HEK293 (cell line): ENCODE data around the gene ATG101.

Source experiments
- CTCF ChIA-PET: fragments of 350-600 bp; formaldehyde crosslinking; extraction: SDS; loops from one replicate; lab custom pipeline; 2021; ENCODE audit warnings: antibody characterized with exemption; lab: Yijun Ruan, JAX
- POLR2A ChIA-PET: fragments of 300-600 bp; formaldehyde crosslinking; extraction: SDS; loops from one replicate; lab custom pipeline; 2020; ENCODE audit warnings: antibody characterized with exemption, inconsistent platforms; lab: Yijun Ruan, JAX
- H3K27ac ChIP-seq: fragments of 200-500 bp; sonication (Bioruptor generic); 2 replicates; pipeline ENCODE4 v1.5.1; 2014; ENCODE audit warnings: low read depth, low read length, control low read depth, inconsistent platforms; ENCODE audit errors: extremely low read depth
- H3K36me3 ChIP-seq, 2 experiments: fragments of 200-500 bp in 1 of 2; sonication (Bioruptor generic) in 1 of 2; 1 replicate in 1 of 2; 2 replicates in 1 of 2; pipeline ENCODE4 v1.5.1; 2014 to 2017; ENCODE audit warnings: inconsistent platforms in 2 of 2, low read length in 2 of 2; ENCODE audit not compliant: control insufficient read depth in 2 of 2, insufficient read depth in 1 of 2
- H3K4me1 ChIP-seq: fragments of 200-500 bp; sonication (Bioruptor generic); 2 replicates; pipeline ENCODE4 v1.5.1; 2014; ENCODE audit warnings: mild to moderate bottlenecking, low read length, inconsistent platforms; ENCODE audit not compliant: control insufficient read depth, insufficient read depth
- H3K4me3 ChIP-seq: 2 replicates; pipeline ENCODE4 v1.5.1; 2011; ENCODE audit warnings: low read depth, mild to moderate bottlenecking, control low read depth, low read length, moderate library complexity
- H3K9me3 ChIP-seq: fragments of 200-500 bp; sonication (Bioruptor generic); 2 replicates; pipeline ENCODE4 v1.5.1; 2014; ENCODE audit warnings: low read depth, low read length, inconsistent platforms; ENCODE audit not compliant: control insufficient read depth, insufficient read depth
- GFI1B ChIP-seq: fragments of 450-650 bp; formaldehyde crosslinking; IDR thresholded peaks from 2 replicates; pipeline ENCODE4 v1.5.1; 2016; ENCODE audit warnings: missing biosample characterization, missing genetic modification characterization
- GLI4 ChIP-seq: fragments of 450-650 bp; formaldehyde crosslinking; IDR thresholded peaks from 2 replicates; pipeline ENCODE4 v1.5.1; 2016; ENCODE audit warnings: missing biosample characterization, missing genetic modification characterization
- GLIS1 ChIP-seq: fragments of 450-650 bp; formaldehyde crosslinking; IDR thresholded peaks from 2 replicates; pipeline ENCODE4 v1.5.1; 2016; ENCODE audit warnings: missing biosample characterization, missing genetic modification characterization
- GLIS2 ChIP-seq: fragments of 450-650 bp; formaldehyde crosslinking; IDR thresholded peaks from 2 replicates; pipeline ENCODE4 v1.5.1; 2016; ENCODE audit warnings: missing biosample characterization, missing genetic modification characterization
- YY1 ChIP-seq: fragments of 450-650 bp; formaldehyde crosslinking; IDR thresholded peaks from 2 replicates; pipeline ENCODE4 v1.5.1; 2018; ENCODE audit warnings: missing biosample characterization, missing genetic modification characterization
- ZBTB20 ChIP-seq: fragments of 450-650 bp; formaldehyde crosslinking; IDR thresholded peaks from 2 replicates; pipeline ENCODE4 v1.5.1; 2016; ENCODE audit warnings: missing biosample characterization, missing genetic modification characterization
- ZFHX2 ChIP-seq: fragments of 450-650 bp; formaldehyde crosslinking; conservative IDR thresholded peaks from 2 replicates; pipeline ENCODE4 v1.5.1; 2016; ENCODE audit warnings: missing biosample characterization, missing genetic modification characterization
- ZIC2 ChIP-seq: fragments of 450-650 bp; formaldehyde crosslinking; IDR thresholded peaks from 2 replicates; pipeline ENCODE4 v1.5.1; 2016; ENCODE audit warnings: missing biosample characterization, missing genetic modification characterization
- ZNF121 ChIP-seq: fragments of 450-650 bp; formaldehyde crosslinking; IDR thresholded peaks from 2 replicates; pipeline ENCODE4 v1.5.1; 2016; ENCODE audit warnings: missing biosample characterization, missing genetic modification characterization
- ZNF16 ChIP-seq: fragments of 450-650 bp; formaldehyde crosslinking; IDR thresholded peaks from 2 replicates; pipeline ENCODE4 v1.5.1; 2016; ENCODE audit warnings: low read depth, missing biosample characterization, missing genetic modification characterization
- ZNF221 ChIP-seq: fragments of 450-650 bp; formaldehyde crosslinking; IDR thresholded peaks from 2 replicates; pipeline ENCODE4 v1.5.1; 2017; ENCODE audit warnings: missing biosample characterization, missing genetic modification characterization, borderline replicate concordance
- ZNF248 ChIP-seq: fragments of 450-650 bp; formaldehyde crosslinking; IDR thresholded peaks from 2 replicates; pipeline ENCODE4 v1.5.1; 2017; ENCODE audit warnings: missing biosample characterization, missing genetic modification characterization
- ZNF311 ChIP-seq: fragments of 450-650 bp; formaldehyde crosslinking; IDR thresholded peaks from 2 replicates; pipeline ENCODE4 v1.5.1; 2017; ENCODE audit warnings: missing biosample characterization, missing genetic modification characterization, borderline replicate concordance
- ZNF324 ChIP-seq: fragments of 450-650 bp; formaldehyde crosslinking; IDR thresholded peaks from 2 replicates; pipeline ENCODE4 v1.5.1; 2016; ENCODE audit warnings: missing biosample characterization, missing genetic modification characterization
- ZNF350 ChIP-seq: fragments of 450-650 bp; formaldehyde crosslinking; IDR thresholded peaks from 2 replicates; pipeline ENCODE4 v1.5.0; 2017; ENCODE audit warnings: missing biosample characterization, mild to moderate bottlenecking, missing genetic modification characterization
- ZNF473 ChIP-seq: fragments of 450-650 bp; formaldehyde crosslinking; IDR thresholded peaks from 2 replicates; pipeline ENCODE4 v1.5.1; 2017; ENCODE audit warnings: missing biosample characterization, missing genetic modification characterization
- ZNF558 ChIP-seq: fragments of 450-650 bp; formaldehyde crosslinking; IDR thresholded peaks from 2 replicates; pipeline ENCODE4 v1.5.1; 2016; ENCODE audit warnings: missing biosample characterization, missing genetic modification characterization
- ZNF560 ChIP-seq: fragments of 450-650 bp; formaldehyde crosslinking; IDR thresholded peaks from 2 replicates; pipeline ENCODE4 v1.5.1; 2017; ENCODE audit warnings: missing biosample characterization, missing genetic modification characterization, borderline replicate concordance
- ZNF76 ChIP-seq: fragments of 450-650 bp; formaldehyde crosslinking; IDR thresholded peaks from 2 replicates; pipeline ENCODE4; 2016; ENCODE audit warnings: low read depth, missing biosample characterization, missing genetic modification characterization, borderline replicate concordance
- ZNF785 ChIP-seq: fragments of 450-650 bp; formaldehyde crosslinking; IDR thresholded peaks from 2 replicates; pipeline ENCODE4 v1.5.1; 2016; ENCODE audit warnings: missing biosample characterization, missing genetic modification characterization
- ZSCAN16 ChIP-seq: fragments of 450-650 bp; formaldehyde crosslinking; IDR thresholded peaks from 2 replicates; pipeline ENCODE4 v1.5.1; 2016; ENCODE audit warnings: missing biosample characterization, missing genetic modification characterization
- TF ChIP-seq, protein P1 (sequence below): fragments of 450-650 bp; IDR thresholded peaks from 2 replicates; pipeline ENCODE4 v1.5.1; 2018; ENCODE audit warnings: missing biosample characterization, missing genetic modification characterization
- TF ChIP-seq, protein P2 (sequence below): fragments of 450-650 bp; formaldehyde crosslinking; IDR thresholded peaks from 2 replicates; pipeline ENCODE4 v1.5.1; 2016; ENCODE audit warnings: missing biosample characterization, missing genetic modification characterization, borderline replicate concordance
- TF ChIP-seq, protein P3 (sequence below): fragments of 450-650 bp; formaldehyde crosslinking; optimal IDR thresholded peaks from 2 replicates; pipeline ENCODE3; 2016; ENCODE audit warnings: missing biosample characterization, mild to moderate bottlenecking, missing genetic modification characterization
- TF ChIP-seq, protein P4 (sequence below): fragments of 450-650 bp; formaldehyde crosslinking; IDR thresholded peaks from 2 replicates; pipeline ENCODE4 v1.5.1; 2017; ENCODE audit warnings: missing biosample characterization, missing genetic modification characterization
- TF ChIP-seq, protein P5 (sequence below): fragments of 450-650 bp; formaldehyde crosslinking; IDR thresholded peaks from 2 replicates; pipeline ENCODE4 v1.5.1; 2016; ENCODE audit warnings: missing biosample characterization, missing genetic modification characterization, borderline replicate concordance

Gene ATG101

DNA sequence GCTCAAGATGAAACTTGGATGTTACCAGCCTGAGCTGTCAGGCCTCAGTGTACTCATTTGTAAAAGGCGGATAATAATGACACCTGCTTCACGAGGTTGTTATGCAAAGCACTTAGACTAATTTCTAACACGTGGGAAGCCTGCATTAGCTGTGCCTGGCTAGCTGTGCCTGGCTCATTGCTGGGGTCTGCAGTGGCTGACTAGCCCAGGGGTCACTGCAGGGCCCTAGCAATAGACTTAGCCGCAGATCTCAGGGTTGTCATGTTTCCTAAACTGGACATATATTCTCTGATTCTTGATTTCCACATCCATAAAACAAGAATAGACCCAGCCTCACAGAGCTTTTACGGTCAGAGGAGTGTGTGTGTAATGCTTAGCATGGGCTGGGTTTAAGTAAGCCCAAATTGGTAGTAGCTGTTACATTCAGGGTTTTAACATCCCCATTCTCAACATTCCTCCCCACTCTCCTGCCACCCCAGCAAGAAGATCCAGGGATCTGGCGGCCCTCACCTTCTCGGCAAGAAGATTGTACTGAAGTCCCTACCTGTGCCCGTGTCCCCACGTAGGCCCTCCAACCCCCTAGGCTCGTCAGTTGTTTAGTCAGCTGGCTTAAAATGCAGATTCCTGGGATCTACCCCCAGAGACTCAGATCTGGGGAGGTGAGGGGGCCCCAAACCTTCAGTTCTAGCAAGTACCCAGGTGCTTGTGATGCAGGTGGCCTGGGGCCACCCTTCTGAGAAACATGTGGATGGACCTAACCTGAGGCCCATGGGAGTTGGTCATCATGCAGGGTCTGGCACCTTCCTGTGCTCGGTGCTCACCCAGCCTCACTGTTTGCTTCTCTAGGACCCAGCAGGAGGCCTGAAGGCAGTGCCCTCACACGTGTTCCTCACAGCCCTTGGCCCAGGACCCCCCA, 9.9 kb upstream of the ATG101 start:
- ChIA-PET POLR2A (no interaction called here), CTCF (interaction anchor here (0.7 to 34.8 kb wide), 4 partner anchors 8 to 33 kb away, joined by 3 to 794 read pairs (median 8); partner anchors contain the start of gene ATG101)
- H3K4me1 ChIP-seq, result no peaks in the 10 kb centered on the region
- H3K36me3 ChIP-seq, result peaks cover 0 to 34% of the 10 kb centered on the region in 2 experiments; a peak in 1 of 3 replicates
- H3K4me3 ChIP-seq, result no peak overlapping the region
- no peaks in the 10 kb centered on the region for H3K9me3 ChIP-seq
- H3K27ac ChIP-seq, result no peak overlapping the region
- TF ChIP-seq ZFHX2 (tag by site-specific recombination) (no peak), ZNF221 (no peak), ZIC2 (tag by site-specific recombination) (peak; percentile 32; the same call in 1 of the 2 replicates), ZNF558 (tag by site-specific recombination) (no peak), ZNF785 (tag by site-specific recombination) (no peak), GFI1B (tag by site-specific recombination) (no peak), ZNF350 (tag by site-specific recombination) (no peak), ZNF324 (no peak), ZNF473 (tag by site-specific recombination) (no peak), GLI4 (no peak), YY1 (tag by site-specific recombination) (no peak), GLIS1 (0 out of 2 replicates have a peak, but pooled peaks have one; percentile 45), ZNF121 (tag by site-specific recombination) (no peak), ZSCAN16 (tag by site-specific recombination) (no peak), GLIS2 (tag by site-specific recombination) (0 out of 2 replicates have a peak, but pooled peaks have one; percentile 20), ZBTB20 (tag by site-specific recombination) (peak; percentile 18; the same call in 1 of the 2 replicates), ZNF311 (no peak), ZNF76 (tag by site-specific recombination) (no peak), ZNF16 (no peak), ZNF560 (no peak), ZNF248 (tag by site-specific recombination) (no peak)
- TF ChIP-seq, protein P1, sequence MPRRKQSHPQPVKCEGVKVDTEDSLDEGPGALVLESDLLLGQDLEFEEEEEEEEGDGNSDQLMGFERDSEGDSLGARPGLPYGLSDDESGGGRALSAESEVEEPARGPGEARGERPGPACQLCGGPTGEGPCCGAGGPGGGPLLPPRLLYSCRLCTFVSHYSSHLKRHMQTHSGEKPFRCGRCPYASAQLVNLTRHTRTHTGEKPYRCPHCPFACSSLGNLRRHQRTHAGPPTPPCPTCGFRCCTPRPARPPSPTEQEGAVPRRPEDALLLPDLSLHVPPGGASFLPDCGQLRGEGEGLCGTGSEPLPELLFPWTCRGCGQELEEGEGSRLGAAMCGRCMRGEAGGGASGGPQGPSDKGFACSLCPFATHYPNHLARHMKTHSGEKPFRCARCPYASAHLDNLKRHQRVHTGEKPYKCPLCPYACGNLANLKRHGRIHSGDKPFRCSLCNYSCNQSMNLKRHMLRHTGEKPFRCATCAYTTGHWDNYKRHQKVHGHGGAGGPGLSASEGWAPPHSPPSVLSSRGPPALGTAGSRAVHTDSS, result no peak
- TF ChIP-seq, protein P2, sequence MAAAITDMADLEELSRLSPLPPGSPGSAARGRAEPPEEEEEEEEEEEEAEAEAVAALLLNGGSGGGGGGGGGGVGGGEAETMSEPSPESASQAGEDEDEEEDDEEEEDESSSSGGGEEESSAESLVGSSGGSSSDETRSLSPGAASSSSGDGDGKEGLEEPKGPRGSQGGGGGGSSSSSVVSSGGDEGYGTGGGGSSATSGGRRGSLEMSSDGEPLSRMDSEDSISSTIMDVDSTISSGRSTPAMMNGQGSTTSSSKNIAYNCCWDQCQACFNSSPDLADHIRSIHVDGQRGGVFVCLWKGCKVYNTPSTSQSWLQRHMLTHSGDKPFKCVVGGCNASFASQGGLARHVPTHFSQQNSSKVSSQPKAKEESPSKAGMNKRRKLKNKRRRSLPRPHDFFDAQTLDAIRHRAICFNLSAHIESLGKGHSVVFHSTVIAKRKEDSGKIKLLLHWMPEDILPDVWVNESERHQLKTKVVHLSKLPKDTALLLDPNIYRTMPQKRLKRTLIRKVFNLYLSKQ, result no peak
- TF ChIP-seq, protein P3, sequence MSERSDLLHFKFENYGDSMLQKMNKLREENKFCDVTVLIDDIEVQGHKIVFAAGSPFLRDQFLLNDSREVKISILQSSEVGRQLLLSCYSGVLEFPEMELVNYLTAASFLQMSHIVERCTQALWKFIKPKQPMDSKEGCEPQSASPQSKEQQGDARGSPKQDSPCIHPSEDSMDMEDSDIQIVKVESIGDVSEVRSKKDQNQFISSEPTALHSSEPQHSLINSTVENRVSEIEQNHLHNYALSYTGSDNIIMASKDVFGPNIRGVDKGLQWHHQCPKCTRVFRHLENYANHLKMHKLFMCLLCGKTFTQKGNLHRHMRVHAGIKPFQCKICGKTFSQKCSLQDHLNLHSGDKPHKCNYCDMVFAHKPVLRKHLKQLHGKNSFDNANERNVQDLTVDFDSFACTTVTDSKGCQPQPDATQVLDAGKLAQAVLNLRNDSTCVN (tag by site-specific recombination), result no peak
- TF ChIP-seq, protein P4, sequence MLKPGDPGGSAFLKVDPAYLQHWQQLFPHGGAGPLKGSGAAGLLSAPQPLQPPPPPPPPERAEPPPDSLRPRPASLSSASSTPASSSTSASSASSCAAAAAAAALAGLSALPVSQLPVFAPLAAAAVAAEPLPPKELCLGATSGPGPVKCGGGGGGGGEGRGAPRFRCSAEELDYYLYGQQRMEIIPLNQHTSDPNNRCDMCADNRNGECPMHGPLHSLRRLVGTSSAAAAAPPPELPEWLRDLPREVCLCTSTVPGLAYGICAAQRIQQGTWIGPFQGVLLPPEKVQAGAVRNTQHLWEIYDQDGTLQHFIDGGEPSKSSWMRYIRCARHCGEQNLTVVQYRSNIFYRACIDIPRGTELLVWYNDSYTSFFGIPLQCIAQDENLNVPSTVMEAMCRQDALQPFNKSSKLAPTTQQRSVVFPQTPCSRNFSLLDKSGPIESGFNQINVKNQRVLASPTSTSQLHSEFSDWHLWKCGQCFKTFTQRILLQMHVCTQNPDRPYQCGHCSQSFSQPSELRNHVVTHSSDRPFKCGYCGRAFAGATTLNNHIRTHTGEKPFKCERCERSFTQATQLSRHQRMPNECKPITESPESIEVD (tag by site-specific recombination), result no peak
- TF ChIP-seq, protein P5, sequence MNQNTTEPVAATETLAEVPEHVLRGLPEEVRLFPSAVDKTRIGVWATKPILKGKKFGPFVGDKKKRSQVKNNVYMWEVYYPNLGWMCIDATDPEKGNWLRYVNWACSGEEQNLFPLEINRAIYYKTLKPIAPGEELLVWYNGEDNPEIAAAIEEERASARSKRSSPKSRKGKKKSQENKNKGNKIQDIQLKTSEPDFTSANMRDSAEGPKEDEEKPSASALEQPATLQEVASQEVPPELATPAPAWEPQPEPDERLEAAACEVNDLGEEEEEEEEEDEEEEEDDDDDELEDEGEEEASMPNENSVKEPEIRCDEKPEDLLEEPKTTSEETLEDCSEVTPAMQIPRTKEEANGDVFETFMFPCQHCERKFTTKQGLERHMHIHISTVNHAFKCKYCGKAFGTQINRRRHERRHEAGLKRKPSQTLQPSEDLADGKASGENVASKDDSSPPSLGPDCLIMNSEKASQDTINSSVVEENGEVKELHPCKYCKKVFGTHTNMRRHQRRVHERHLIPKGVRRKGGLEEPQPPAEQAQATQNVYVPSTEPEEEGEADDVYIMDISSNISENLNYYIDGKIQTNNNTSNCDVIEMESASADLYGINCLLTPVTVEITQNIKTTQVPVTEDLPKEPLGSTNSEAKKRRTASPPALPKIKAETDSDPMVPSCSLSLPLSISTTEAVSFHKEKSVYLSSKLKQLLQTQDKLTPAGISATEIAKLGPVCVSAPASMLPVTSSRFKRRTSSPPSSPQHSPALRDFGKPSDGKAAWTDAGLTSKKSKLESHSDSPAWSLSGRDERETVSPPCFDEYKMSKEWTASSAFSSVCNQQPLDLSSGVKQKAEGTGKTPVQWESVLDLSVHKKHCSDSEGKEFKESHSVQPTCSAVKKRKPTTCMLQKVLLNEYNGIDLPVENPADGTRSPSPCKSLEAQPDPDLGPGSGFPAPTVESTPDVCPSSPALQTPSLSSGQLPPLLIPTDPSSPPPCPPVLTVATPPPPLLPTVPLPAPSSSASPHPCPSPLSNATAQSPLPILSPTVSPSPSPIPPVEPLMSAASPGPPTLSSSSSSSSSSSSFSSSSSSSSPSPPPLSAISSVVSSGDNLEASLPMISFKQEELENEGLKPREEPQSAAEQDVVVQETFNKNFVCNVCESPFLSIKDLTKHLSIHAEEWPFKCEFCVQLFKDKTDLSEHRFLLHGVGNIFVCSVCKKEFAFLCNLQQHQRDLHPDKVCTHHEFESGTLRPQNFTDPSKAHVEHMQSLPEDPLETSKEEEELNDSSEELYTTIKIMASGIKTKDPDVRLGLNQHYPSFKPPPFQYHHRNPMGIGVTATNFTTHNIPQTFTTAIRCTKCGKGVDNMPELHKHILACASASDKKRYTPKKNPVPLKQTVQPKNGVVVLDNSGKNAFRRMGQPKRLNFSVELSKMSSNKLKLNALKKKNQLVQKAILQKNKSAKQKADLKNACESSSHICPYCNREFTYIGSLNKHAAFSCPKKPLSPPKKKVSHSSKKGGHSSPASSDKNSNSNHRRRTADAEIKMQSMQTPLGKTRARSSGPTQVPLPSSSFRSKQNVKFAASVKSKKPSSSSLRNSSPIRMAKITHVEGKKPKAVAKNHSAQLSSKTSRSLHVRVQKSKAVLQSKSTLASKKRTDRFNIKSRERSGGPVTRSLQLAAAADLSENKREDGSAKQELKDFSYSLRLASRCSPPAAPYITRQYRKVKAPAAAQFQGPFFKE (tag by site-specific recombination), result no peak
